H9 (cell line): Measurements from ENCODE around the gene MSI2. TPM values are rescaled to one million over a fixed set of nuclear protein-coding genes. Genes with fewer than 3 reads are reported as not detected.

Experiments
- DNase-seq: peaks from one replicate; pipeline ENCODE4 v3.0.0-alpha.2; 2017
- H2AFZ ChIP-seq: one replicate; pipeline ENCODE4 v1.6.1; 2013; ENCODE audit warnings: mild to moderate bottlenecking, low read length, control low read depth, moderate library complexity
- H2AK5ac ChIP-seq: 2 replicates; pipeline ENCODE4 v1.6.1; 2013; ENCODE audit warnings: low read length, control low read depth, mixed read lengths; ENCODE audit not compliant: insufficient read length
- H2BK120ac ChIP-seq: one replicate; pipeline ENCODE4 v1.6.1; 2013; ENCODE audit warnings: low read depth, mild to moderate bottlenecking, low read length, control low read depth, inconsistent platforms; ENCODE audit not compliant: poor library complexity, severe bottlenecking
- H2BK12ac ChIP-seq: 2 replicates; pipeline ENCODE4 v1.6.1; 2013; ENCODE audit warnings: low read length, control low read depth, mixed read lengths, low read depth; ENCODE audit not compliant: insufficient read length
- H2BK15ac ChIP-seq: 2 replicates; pipeline ENCODE4 v1.6.1; 2013; ENCODE audit warnings: low read depth, low read length, control low read depth
- H2BK20ac ChIP-seq: one replicate; pipeline ENCODE4 v1.6.1; 2013; ENCODE audit warnings: low read depth, mild to moderate bottlenecking, low read length, control low read depth, inconsistent platforms; ENCODE audit not compliant: poor library complexity, severe bottlenecking
- H2BK5ac ChIP-seq: 2 replicates; pipeline ENCODE4 v1.6.1; 2013; ENCODE audit warnings: low read length, control low read depth, mixed read lengths; ENCODE audit not compliant: insufficient read length
- H3K14ac ChIP-seq: 2 replicates; pipeline ENCODE4 v1.6.1; 2013; ENCODE audit warnings: low read length, control low read depth; ENCODE audit not compliant: insufficient read depth
- H3K18ac ChIP-seq: 2 replicates; pipeline ENCODE4 v1.6.1; 2013; ENCODE audit warnings: low read depth, mild to moderate bottlenecking, mixed read lengths, low read length, control low read depth; ENCODE audit not compliant: insufficient read length
- H3K23ac ChIP-seq: 2 replicates; pipeline ENCODE4 v1.6.1; 2013; ENCODE audit warnings: low read length, control low read depth, mixed read lengths, low read depth; ENCODE audit not compliant: insufficient read length
- H3K23me2 ChIP-seq: 2 replicates; pipeline ENCODE4 v1.6.1; 2013; ENCODE audit warnings: low read depth, mild to moderate bottlenecking, mixed read lengths, low read length, control low read depth; ENCODE audit not compliant: insufficient read length, poor library complexity, severe bottlenecking
- H3K27ac ChIP-seq: 2 replicates; pipeline ENCODE4 v1.5.1; 2013; ENCODE audit warnings: low read length, control low read depth, mixed read lengths, low read depth; ENCODE audit not compliant: insufficient read length
- H3K27me3 ChIP-seq: 2 replicates; pipeline ENCODE4 v1.6.1; 2013; ENCODE audit warnings: low read length, control low read depth, inconsistent platforms; ENCODE audit not compliant: insufficient read depth
- H3K4ac ChIP-seq: 2 replicates; pipeline ENCODE4 v1.6.1; 2013; ENCODE audit warnings: low read depth, mild to moderate bottlenecking, control low read depth, inconsistent platforms, low read length, moderate library complexity
- H3K4me1 ChIP-seq: 2 replicates; pipeline ENCODE4 v1.6.1; 2013; ENCODE audit warnings: low read length, control low read depth, inconsistent platforms; ENCODE audit not compliant: insufficient read depth
- H3K4me2 ChIP-seq: 2 replicates; pipeline ENCODE4 v1.6.1; 2013; ENCODE audit warnings: low read length, control low read depth, mixed read lengths; ENCODE audit not compliant: insufficient read length, insufficient read depth
- H3K56ac ChIP-seq: 2 replicates; pipeline ENCODE4 v1.6.1; 2013; ENCODE audit warnings: low read depth, mild to moderate bottlenecking, mixed read lengths, low read length, control low read depth; ENCODE audit not compliant: insufficient read length
- H3K79me1 ChIP-seq: 2 replicates; pipeline ENCODE4 v1.6.1; 2013; ENCODE audit warnings: low read depth, mild to moderate bottlenecking, moderate library complexity, low read length, control low read depth, inconsistent platforms; ENCODE audit not compliant: insufficient read depth, poor library complexity, severe bottlenecking
- H3K79me2 ChIP-seq: 2 replicates; pipeline ENCODE4 v1.6.1; 2013; ENCODE audit warnings: low read length, control low read depth, inconsistent platforms; ENCODE audit not compliant: insufficient read depth
- H3K9ac ChIP-seq: 2 replicates; pipeline ENCODE4 v1.6.1; 2013; ENCODE audit warnings: low read length, control low read depth, mixed read lengths; ENCODE audit not compliant: insufficient read length; ENCODE audit errors: extremely low read depth
- H3K9me3 ChIP-seq: one replicate; pipeline ENCODE4 v1.6.1; 2013; ENCODE audit warnings: low read depth, low read length, inconsistent platforms; ENCODE audit not compliant: control insufficient read depth
- H3T11ph ChIP-seq: one replicate; pipeline ENCODE4 v1.6.1; 2013; ENCODE audit warnings: mild to moderate bottlenecking, low read length, control low read depth, inconsistent platforms
- H4K20me1 ChIP-seq: one replicate; pipeline ENCODE4 v1.6.1; 2013; ENCODE audit not compliant: control insufficient read depth, insufficient read length, insufficient read depth
- H4K5ac ChIP-seq: 2 replicates; pipeline ENCODE4 v1.6.1; 2013; ENCODE audit warnings: low read depth, mild to moderate bottlenecking, mixed read lengths, low read length, control low read depth; ENCODE audit not compliant: insufficient read length
- H4K8ac ChIP-seq: replicated peaks from 2 replicates; pipeline ENCODE4 v1.6.1; 2013; ENCODE audit warnings: low read length, control low read depth, mixed read lengths, low read depth; ENCODE audit not compliant: insufficient read length
- H4K91ac ChIP-seq: 2 replicates; pipeline ENCODE4 v1.6.1; 2013; ENCODE audit warnings: low read depth, mild to moderate bottlenecking, moderate library complexity, mixed read lengths, low read length, control low read depth; ENCODE audit not compliant: insufficient read length
- H3K27ac Mint-ChIP-seq, 3 experiments: 2 replicates in 2 of 3; 3 replicates in 1 of 3; pipeline ENCODE4 v1.8.0; 2020 to 2021; ENCODE audit warnings: mixed read lengths in 3 of 3, mild to moderate bottlenecking in 1 of 3, moderate library complexity in 1 of 3
- H3K27me3 Mint-ChIP-seq: 2 replicates; pipeline ENCODE4 v1.8.0; 2021; ENCODE audit warnings: low read depth, mild to moderate bottlenecking, moderate library complexity, mixed read lengths
- H3K36me3 Mint-ChIP-seq, 3 experiments: 2 replicates in 2 of 3; 3 replicates in 1 of 3; pipeline ENCODE4 v1.8.0; 2020 to 2021; ENCODE audit warnings: low read depth in 3 of 3, mixed read lengths in 3 of 3; ENCODE audit not compliant: insufficient read depth in 1 of 3
- H3K4me1 Mint-ChIP-seq, 2 experiments: 2 replicates each; pipeline ENCODE4 v1.8.0; 2020; ENCODE audit warnings: mixed read lengths in 2 of 2
- H3K4me3 Mint-ChIP-seq, 2 experiments: 2 replicates in 1 of 2; 3 replicates in 1 of 2; pipeline ENCODE4 v1.8.0; 2020 to 2021; ENCODE audit warnings: mild to moderate bottlenecking in 2 of 2, mixed read lengths in 2 of 2, moderate library complexity in 1 of 2
- H3K9me3 Mint-ChIP-seq, 2 experiments: 2 replicates in 1 of 2; 3 replicates in 1 of 2; pipeline ENCODE4 v1.8.0; 2020; ENCODE audit warnings: mild to moderate bottlenecking in 2 of 2, mixed read lengths in 2 of 2, moderate library complexity in 1 of 2
- CTCF ChIP-seq: fragments of 200-600 bp; sonication (generic); conservative IDR thresholded peaks from 3 replicates; pipeline ENCODE4 v1.8.0; 2021; ENCODE audit warnings: antibody characterized with exemption, mild to moderate bottlenecking
- WGBS: extraction: QIAGEN DNeasy Blood & Tissue Kit; methylation state at CpG from one replicate; pipeline ENCODE4 v1.1.7; 2013; ENCODE audit warnings: missing lambda C conversion rate, low lambda C conversion rate, mixed read lengths; ENCODE audit not compliant: insufficient read length; ENCODE audit errors: extremely low coverage; 5-methylcytosine and 5-hydroxymethylcytosine counted together
- total RNA-seq: library from RNA; stranded (reverse); gene quantifications from 2 replicates; pipeline ENCODE4 v1.2.1, GENCODE V29; 2021

MSI2 gene
- total RNA-seq, 1 experiment from 2014 or later: 98.5 TPM

DNA sequence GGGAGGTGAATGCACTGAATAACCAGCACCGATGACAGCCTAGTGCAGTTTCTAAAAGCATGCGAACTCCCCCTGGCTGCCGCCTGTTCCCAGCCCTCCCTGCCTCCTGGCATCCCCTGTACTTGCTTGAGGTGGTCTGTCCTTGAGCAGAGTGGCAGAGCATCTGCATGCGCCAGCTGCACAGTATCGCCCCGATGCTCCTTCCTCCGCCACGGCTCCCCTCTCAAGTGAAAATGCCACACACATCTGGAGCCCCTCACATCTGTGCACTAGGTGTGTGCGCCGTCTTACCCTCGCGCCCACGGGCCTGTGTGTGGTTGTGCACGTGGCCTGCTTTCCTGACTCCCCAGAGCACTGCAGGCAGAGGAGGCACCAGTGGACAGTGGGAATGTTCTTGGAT lies 376.9 kb downstream of the MSI2 start:
- Histone ChIP-seq H2BK12ac (no peak overlapping the region), H3K79me1 (no peaks in the 10 kb centered on the region), H3K4me2 (no peak overlapping the region), H3K18ac (no peak overlapping the region), H4K8ac (no peak overlapping the region), H4K20me1 (no peaks in the 10 kb centered on the region), H3K9ac (no peak overlapping the region), H3K23me2 (no peaks in the 10 kb centered on the region), H3K27me3 (no peaks in the 10 kb centered on the region), H3K9me3 (no peaks in the 10 kb centered on the region), H3K27ac (no peak overlapping the region), H2BK5ac (no peak overlapping the region), H2AFZ (no peak overlapping the region), H3K4ac (no peak overlapping the region), H3K4me1 (no peaks in the 10 kb centered on the region), H3K14ac (no peak overlapping the region), H2BK15ac (no peak overlapping the region), H2BK20ac (no peak overlapping the region), H3T11ph (no peak overlapping the region), H3K23ac (no peak overlapping the region), H2AK5ac (no peak overlapping the region), H4K5ac (no peak overlapping the region), H3K56ac (no peak overlapping the region), H3K79me2 (no peaks in the 10 kb centered on the region), H2BK120ac (no peak overlapping the region), H4K91ac (no peak overlapping the region)
- H3K27ac Mint-ChIP-seq: peak overlapping the region in 1 of 3 experiments; percentile 70; a peak in 1 of 7 replicates
- H3K4me1 Mint-ChIP-seq: peaks cover 16 to 17% of the 10 kb centered on the region in 2 experiments
- TF ChIP-seq CTCF: no peak
- no peaks in the 10 kb centered on the region for H3K9me3 Mint-ChIP-seq
- no CpG with 5 or more reads among the region's 14 CpGs for WGBS
- H3K36me3 Mint-ChIP-seq: peaks cover 16 to 35% (median 28%) of the 10 kb centered on the region in 3 experiments
- no peak overlapping the region for H3K4me3 Mint-ChIP-seq
- DNase-seq: no peak
- no peaks in the 10 kb centered on the region for H3K27me3 Mint-ChIP-seq
